Measurements from ENCODE around the gene OSTM1.
"Not testable (repeated sequence)": the region's sequence is repeated elsewhere in the genome, so short reads cannot be mapped to it uniquely, and the experiment has no call there.

The OSTM1 gene

DNA sequence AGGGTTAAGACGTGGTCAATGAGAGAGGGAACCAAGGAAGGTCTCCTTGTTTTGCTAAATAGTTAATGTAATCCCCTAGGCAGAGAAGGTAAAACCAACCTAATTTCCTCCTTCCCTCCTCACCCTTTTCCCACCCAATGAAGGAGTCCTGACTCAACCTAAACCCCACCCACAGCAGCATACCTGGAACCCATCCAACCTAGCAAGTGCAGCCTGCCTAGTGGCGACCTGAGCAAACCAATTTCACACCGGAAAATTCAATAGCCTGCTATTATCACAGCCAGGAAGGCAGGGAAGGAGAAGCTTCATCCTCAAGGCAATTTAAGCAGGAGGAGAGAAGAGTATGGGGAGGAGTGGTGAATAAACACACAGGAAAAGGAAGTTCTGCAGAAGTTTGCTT lies 46.9 kb downstream of the OSTM1 start:
- TF ChIP-seq, protein P1, sequence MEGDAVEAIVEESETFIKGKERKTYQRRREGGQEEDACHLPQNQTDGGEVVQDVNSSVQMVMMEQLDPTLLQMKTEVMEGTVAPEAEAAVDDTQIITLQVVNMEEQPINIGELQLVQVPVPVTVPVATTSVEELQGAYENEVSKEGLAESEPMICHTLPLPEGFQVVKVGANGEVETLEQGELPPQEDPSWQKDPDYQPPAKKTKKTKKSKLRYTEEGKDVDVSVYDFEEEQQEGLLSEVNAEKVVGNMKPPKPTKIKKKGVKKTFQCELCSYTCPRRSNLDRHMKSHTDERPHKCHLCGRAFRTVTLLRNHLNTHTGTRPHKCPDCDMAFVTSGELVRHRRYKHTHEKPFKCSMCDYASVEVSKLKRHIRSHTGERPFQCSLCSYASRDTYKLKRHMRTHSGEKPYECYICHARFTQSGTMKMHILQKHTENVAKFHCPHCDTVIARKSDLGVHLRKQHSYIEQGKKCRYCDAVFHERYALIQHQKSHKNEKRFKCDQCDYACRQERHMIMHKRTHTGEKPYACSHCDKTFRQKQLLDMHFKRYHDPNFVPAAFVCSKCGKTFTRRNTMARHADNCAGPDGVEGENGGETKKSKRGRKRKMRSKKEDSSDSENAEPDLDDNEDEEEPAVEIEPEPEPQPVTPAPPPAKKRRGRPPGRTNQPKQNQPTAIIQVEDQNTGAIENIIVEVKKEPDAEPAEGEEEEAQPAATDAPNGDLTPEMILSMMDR (IDR thresholded peaks at IDR 0.05; ENCODE audit: low read depth, low read length, missing control alignments) = no peak
- Histone ChIP-seq H3K27ac (no peak overlapping the region), H3K27me3 (replicated peaks) (no peaks in the 10 kb centered on the region), H3K36me3 (replicated peaks) (no peaks in the 10 kb centered on the region), H3K4me3 (ENCODE audit: low read depth, low read length) (no peak overlapping the region)
- in situ Hi-C loops (cut with HindIII; ENCODE audit: low pct_ligation_motif_present, low sequenced_read_pairs) = no loop called here
- no peak for DNase-seq

DNA sequence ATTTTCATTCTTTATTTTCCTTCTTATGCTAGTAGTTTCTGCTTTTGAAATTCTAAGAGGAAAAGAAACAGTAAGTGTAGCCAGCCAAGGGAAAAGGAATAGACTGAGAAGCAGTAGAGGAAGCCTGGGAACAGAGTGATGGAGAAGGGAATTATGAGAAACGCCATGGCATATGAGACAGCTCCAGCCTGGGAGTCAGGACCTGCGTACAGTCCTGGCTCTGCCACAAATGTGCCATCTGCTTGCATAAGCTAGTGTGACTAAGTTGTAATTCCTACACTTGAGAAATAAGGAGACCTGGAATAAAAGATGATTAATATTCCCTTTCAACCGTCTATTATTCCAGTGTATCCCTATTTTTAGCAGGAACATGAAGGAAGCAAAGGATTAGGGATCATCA lies 47.5 kb downstream of the OSTM1 start:
- TF ChIP-seq, protein P1 (IDR thresholded peaks at IDR 0.05; ENCODE audit: low read depth, low read length, missing control alignments) = no peak
- Histone ChIP-seq H3K36me3 (replicated peaks) (no peaks in the 10 kb centered on the region), H3K27ac (no peak overlapping the region), H3K4me3 (ENCODE audit: low read depth, low read length) (no peak overlapping the region), H3K27me3 (replicated peaks) (no peaks in the 10 kb centered on the region)
- DNase-seq = no peak
- in situ Hi-C loops (cut with HindIII; ENCODE audit: low pct_ligation_motif_present, low sequenced_read_pairs) = no loop called here

DNA sequence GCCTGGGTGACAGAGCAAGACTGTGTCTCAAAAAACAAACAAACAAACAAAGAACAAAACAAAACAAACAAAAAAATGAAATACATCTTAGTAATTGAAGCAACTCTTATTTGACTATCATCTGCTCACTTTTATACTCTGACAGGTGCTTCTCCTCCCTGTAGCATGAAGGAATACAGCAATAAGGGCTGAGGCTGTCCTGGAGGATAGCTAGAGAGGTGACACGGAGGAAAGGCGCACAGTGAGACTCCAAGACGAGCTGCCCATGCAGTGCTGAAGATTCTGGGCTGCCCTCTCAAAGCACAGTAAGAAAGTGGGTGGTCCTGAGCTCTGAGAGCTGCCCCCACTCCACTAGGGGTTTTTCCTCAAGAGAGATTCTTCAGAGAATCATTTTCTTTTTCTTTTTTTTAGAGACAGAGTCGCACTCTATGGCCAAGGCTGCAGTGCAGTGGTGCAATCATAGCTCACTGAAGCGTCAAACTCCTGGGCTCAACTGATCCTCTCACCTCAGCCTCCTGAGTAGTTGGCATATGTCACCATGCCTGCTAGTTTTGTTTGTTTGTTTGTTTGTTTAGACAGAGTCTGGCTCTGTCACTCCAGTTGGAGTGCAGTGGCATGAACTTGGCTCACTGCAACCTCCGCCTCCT lies 50.0 kb downstream of the OSTM1 start:
- Histone ChIP-seq H3K27me3 (replicated peaks) (no peaks in the 10 kb centered on the region), H3K27ac (no peak overlapping the region), H3K4me3 (ENCODE audit: low read depth, low read length) (no peak overlapping the region), H3K36me3 (replicated peaks) (no peaks in the 10 kb centered on the region)
- in situ Hi-C loops (cut with HindIII; ENCODE audit: low pct_ligation_motif_present, low sequenced_read_pairs) = no loop called here
- DNase-seq = no peak
- TF ChIP-seq, protein P1 (IDR thresholded peaks at IDR 0.05; ENCODE audit: low read depth, low read length, missing control alignments) = no peak

DNA sequence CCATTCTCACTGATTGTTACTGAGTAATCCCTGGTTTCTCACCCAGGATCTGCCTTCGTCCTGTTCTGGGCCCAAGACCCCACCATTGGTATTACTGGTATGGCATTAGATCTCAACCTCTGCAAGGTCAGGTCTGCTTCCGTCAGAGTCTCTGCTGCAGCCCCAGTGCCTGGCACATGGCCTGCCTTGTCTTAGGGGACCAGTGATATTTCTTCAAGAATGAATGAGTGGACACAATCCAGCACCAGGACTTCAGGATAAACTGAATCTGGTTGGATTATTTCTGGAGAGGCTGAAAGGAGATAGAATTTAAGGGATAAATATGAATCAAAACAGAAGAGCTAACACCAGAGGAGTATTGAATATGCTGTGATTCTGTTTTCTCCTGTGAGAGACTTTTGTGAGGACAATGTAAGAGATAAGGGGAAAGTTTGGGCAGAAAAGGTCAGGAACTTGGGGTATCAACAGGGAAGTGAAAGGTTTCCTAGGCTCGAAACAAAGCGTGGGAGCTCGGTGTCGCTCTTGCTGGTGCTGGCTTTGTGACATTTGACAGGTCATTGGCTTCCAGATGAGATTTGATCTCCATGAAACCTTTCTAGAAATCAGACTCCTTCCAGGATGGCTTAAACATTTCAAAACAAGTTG lies 53.9 kb downstream of the OSTM1 start:
- H3K4me3 ChIP-seq (ENCODE audit: low read depth, low read length) = no peak overlapping the region
- H3K27me3 ChIP-seq (replicated peaks) = no peaks in the 10 kb centered on the region
- DNase-seq = no peak
- in situ Hi-C loops (cut with HindIII; ENCODE audit: low pct_ligation_motif_present, low sequenced_read_pairs) = no loop called here
- H3K27ac ChIP-seq = no peak overlapping the region
- TF ChIP-seq, protein P1 (IDR thresholded peaks at IDR 0.05; ENCODE audit: low read depth, low read length, missing control alignments) = no peak
- no peaks in the 10 kb centered on the region for H3K36me3 ChIP-seq (replicated peaks)

DNA sequence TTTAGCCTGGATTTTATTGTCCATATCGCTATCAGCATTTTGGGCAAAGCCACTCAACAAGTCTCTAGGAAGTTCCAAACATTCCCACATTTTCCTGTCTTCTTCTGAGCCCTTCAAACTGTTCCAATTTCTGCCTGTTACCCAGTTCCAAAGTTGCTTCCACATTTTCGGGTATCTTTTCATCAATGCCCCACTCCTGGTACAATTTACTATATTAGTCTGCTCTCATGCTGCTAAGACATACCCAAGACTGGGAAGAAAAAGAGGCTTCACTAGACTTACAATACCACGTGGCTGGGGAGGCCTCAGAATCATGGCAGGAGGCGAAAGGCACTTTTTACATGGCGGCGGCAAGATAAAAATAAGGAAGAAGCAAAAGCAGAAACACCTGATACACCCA lies 58.3 kb downstream of the OSTM1 start:
- H3K27me3 ChIP-seq (replicated peaks); in situ Hi-C loops (cut with HindIII; ENCODE audit: low pct_ligation_motif_present, low sequenced_read_pairs); H3K36me3 ChIP-seq (replicated peaks); H3K27ac ChIP-seq; H3K4me3 ChIP-seq (ENCODE audit: low read depth, low read length); DNase-seq: not testable (repeated sequence)

DNA sequence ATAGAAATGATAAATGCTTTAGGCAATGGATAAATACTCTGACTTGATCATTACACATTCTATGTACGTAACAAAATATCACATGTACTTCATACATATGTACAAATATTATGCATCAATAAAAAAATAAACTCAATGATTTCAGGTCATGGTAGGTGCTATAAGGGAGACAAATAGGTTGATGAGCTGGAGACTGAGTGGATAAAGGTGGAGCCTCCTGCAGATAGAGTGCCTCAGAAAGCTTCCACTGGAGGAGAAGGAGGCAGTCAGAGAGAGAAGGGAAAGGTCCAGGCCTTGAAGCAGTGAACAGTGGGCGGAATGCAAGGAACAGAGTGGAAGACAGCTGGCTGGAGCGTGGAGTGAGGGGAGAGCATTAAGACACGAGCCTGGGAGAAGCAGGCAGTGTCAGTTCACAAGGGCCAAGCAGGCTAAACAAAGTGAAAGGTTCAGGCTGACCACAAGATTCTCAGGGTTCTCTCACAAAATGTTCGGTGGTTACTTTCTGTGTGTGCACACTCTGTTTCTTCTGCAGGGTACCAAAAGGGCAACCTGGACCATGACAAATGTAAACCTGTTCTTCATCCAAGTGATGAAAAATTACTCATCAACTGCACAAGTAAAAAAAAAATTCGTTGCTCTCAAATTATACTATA lies 60.6 kb downstream of the OSTM1 start:
- TF ChIP-seq, protein P1 (IDR thresholded peaks at IDR 0.05; ENCODE audit: low read depth, low read length, missing control alignments) = no peak
- no peak for DNase-seq
- Histone ChIP-seq H3K27ac (no peak overlapping the region), H3K36me3 (replicated peaks) (no peaks in the 10 kb centered on the region), H3K4me3 (ENCODE audit: low read depth, low read length) (no peak overlapping the region), H3K27me3 (replicated peaks) (no peaks in the 10 kb centered on the region)
- in situ Hi-C loops (cut with HindIII; ENCODE audit: low pct_ligation_motif_present, low sequenced_read_pairs) = no loop called here
